PC-9 (cell line): Measurements from ENCODE around the gene IQCN.

Experiments
- EZH2 ChIP-seq: fragments of 200-600 bp; sonication (generic); IDR thresholded peaks from 2 replicates; pipeline ENCODE4 v1.8.0; 2017; ENCODE audit warnings: antibody characterized with exemption, low read depth
- TF ChIP-seq, protein P1 (sequence below): fragments of 200-600 bp; sonication (generic); conservative IDR thresholded peaks from 2 replicates; pipeline ENCODE4 v1.6.1; 2017; ENCODE audit warnings: mixed run types, antibody characterized with exemption, mild to moderate bottlenecking, moderate library complexity

DNA sequence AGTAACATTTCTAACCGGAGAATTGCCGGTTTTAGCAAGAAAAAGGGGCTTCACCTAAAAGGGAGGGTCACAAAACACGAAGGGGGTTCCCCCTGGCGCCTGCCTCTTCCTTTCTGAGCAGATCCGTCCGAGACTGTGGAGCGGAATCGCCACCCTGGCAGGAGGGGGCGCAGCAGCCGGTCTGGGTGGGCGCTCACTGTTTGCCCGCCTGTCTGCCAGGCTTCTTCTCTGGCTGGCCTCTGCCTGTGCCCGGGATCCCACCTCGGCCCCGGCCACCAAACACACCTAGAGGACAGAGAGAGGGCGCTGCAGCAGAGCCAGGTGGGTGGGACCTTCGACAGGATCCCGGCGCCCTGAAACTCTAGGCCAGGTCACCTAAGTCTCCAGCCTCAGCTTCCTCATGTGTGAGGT is 33.0 kb upstream of the IQCN start:
- TF ChIP-seq, protein P1, sequence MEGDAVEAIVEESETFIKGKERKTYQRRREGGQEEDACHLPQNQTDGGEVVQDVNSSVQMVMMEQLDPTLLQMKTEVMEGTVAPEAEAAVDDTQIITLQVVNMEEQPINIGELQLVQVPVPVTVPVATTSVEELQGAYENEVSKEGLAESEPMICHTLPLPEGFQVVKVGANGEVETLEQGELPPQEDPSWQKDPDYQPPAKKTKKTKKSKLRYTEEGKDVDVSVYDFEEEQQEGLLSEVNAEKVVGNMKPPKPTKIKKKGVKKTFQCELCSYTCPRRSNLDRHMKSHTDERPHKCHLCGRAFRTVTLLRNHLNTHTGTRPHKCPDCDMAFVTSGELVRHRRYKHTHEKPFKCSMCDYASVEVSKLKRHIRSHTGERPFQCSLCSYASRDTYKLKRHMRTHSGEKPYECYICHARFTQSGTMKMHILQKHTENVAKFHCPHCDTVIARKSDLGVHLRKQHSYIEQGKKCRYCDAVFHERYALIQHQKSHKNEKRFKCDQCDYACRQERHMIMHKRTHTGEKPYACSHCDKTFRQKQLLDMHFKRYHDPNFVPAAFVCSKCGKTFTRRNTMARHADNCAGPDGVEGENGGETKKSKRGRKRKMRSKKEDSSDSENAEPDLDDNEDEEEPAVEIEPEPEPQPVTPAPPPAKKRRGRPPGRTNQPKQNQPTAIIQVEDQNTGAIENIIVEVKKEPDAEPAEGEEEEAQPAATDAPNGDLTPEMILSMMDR = no peak
- no peak for TF ChIP-seq EZH2
